ENCODE data around the gene LMO4. TPM values are rescaled to one million over a fixed set of nuclear protein-coding genes. Genes with fewer than 3 reads are reported as not detected.

LMO4 gene
- total and polyA plus RNA-seq, 2 of the 13 experiments (the other 11 are each of a cell fraction or from before 2014, with no cell fraction given): 19.3 to 49.9 TPM

DNA sequence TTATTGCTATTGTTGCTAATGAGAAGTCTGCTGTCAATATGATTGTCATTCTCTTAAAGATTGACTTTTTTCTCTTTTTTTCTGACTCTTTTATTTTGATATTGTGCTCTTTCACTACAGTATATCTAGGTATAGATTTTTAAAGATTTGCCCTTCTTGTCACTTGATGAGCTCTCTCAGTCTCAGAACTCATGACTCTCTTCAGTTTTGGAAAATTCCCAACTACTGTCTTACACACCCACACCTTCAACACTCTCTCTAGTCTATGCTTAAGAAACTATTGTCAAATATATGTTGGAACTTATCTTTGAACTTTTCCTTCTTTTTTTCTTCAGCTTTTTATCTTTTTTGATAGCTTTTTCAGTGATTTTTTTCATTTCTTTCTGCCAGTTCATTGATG, 50.6 kb downstream of the LMO4 start:
- Histone ChIP-seq H3K9ac (ENCODE audit: insufficient read depth, low read depth, low read length) (no peak overlapping the region), H3K9me3 (ENCODE audit: low read length) (no peaks in the 10 kb centered on the region), H3K36me3 (replicated peaks in 1 of 2; ENCODE audit: control insufficient read depth in 1 of 2, insufficient read depth in 2 of 2, low read length in 2 of 2) (no peaks in the 10 kb centered on the region), H3K4me3 (replicated peaks in 1 of 3; ENCODE audit: insufficient read depth in 1 of 3, low read depth in 2 of 3, low read length in 3 of 3) (no peak overlapping the region), H3K27me3 (ENCODE audit: control insufficient read depth in 1 of 2, insufficient read depth in 2 of 2, low read length in 2 of 2) (no peaks in the 10 kb centered on the region), H3K27ac (ENCODE audit: extremely low read length, insufficient read depth, low read length) (no peak overlapping the region), H3K79me2 (ENCODE audit: insufficient read depth, low read length) (no peaks in the 10 kb centered on the region), H3K4me2 (ENCODE audit: low read depth, low read length) (no peak overlapping the region), H2AFZ (ENCODE audit: low read length) (no peak overlapping the region), H4K20me1 (ENCODE audit: insufficient read depth, low read length) (no peaks in the 10 kb centered on the region), H3K4me1 (ENCODE audit: insufficient read depth, low read length) (no peaks in the 10 kb centered on the region)
- in situ Hi-C loops (cut with HindIII; ENCODE audit: extremely low pct_ligation_motif_present, low pct_unique_long_range_greater_than_20kb) (no loop called here), intact Hi-C loops (cut with micrococcal nuclease; ENCODE audit: unreplicated experiment) (no loop called here)
- ATAC-seq (no peak), DNase-seq (ENCODE audit: low spot score) (no peak), FAIRE-seq (no peak)
- TF ChIP-seq ZNF652 (CRISPR knock-in tag; IDR thresholded peaks at IDR 0.05; ENCODE audit: borderline replicate concordance, low read depth) (no peak), ZNF570 (CRISPR knock-in tag; IDR thresholded peaks at IDR 0.05; ENCODE audit: borderline replicate concordance) (no peak), ZSCAN21 (CRISPR knock-in tag; IDR thresholded peaks at IDR 0.05; ENCODE audit: borderline replicate concordance) (no peak), ZNF563 (CRISPR knock-in tag; IDR thresholded peaks at IDR 0.05) (no peak)
- ChIA-PET POLR2A (no interaction called here), CTCF (ENCODE audit: low intra/inter-chr PET ratio, low total read pairs) (no interaction called here)
- BruUV-seq (replicated peaks): no TSS peak

DNA sequence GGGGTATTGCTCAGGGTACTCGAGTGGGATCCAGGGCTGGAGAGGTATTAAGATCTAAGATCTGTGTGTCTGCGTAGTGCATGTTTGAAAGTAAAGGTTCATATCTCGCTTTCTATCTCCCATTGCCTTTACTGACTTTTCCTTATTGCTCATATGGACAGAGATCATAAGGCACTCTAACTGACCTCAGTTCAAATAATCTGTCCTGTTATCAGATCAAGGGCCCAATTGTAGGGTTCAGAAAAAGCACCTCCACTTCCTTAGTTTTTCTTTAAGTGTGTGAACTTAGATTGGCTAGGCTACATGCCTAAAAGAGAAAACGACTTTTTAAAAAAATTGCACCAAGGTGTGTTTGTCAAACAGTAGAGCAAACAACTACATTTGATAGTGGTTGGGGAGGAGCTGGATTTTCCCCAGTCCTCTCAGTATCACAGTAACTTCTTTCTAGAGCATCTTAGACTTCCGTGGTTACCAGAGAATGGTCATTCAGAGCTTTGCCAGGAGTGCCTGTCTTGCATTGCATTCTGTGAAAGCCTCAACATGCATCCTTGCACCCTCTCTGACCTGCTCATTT, 57.6 kb downstream of the LMO4 start:
- POLR2A ChIA-PET: no interaction called here
- WGBS (ENCODE audit: low lambda C conversion rate): 4% methylated on average over 5 of the region's 5 CpGs
- no peak for TF ChIP-seq ZNF598 (CRISPR knock-in tag; IDR thresholded peaks at IDR 0.05; ENCODE audit: borderline replicate concordance)
- no peak for TF ChIP-seq ZNF564 (CRISPR knock-in tag; IDR thresholded peaks at IDR 0.05)
- TF ChIP-seq ZNF75D (CRISPR knock-in tag; IDR thresholded peaks at IDR 0.05; ENCODE audit: borderline replicate concordance): no peak
- TF ChIP-seq, protein P1, sequence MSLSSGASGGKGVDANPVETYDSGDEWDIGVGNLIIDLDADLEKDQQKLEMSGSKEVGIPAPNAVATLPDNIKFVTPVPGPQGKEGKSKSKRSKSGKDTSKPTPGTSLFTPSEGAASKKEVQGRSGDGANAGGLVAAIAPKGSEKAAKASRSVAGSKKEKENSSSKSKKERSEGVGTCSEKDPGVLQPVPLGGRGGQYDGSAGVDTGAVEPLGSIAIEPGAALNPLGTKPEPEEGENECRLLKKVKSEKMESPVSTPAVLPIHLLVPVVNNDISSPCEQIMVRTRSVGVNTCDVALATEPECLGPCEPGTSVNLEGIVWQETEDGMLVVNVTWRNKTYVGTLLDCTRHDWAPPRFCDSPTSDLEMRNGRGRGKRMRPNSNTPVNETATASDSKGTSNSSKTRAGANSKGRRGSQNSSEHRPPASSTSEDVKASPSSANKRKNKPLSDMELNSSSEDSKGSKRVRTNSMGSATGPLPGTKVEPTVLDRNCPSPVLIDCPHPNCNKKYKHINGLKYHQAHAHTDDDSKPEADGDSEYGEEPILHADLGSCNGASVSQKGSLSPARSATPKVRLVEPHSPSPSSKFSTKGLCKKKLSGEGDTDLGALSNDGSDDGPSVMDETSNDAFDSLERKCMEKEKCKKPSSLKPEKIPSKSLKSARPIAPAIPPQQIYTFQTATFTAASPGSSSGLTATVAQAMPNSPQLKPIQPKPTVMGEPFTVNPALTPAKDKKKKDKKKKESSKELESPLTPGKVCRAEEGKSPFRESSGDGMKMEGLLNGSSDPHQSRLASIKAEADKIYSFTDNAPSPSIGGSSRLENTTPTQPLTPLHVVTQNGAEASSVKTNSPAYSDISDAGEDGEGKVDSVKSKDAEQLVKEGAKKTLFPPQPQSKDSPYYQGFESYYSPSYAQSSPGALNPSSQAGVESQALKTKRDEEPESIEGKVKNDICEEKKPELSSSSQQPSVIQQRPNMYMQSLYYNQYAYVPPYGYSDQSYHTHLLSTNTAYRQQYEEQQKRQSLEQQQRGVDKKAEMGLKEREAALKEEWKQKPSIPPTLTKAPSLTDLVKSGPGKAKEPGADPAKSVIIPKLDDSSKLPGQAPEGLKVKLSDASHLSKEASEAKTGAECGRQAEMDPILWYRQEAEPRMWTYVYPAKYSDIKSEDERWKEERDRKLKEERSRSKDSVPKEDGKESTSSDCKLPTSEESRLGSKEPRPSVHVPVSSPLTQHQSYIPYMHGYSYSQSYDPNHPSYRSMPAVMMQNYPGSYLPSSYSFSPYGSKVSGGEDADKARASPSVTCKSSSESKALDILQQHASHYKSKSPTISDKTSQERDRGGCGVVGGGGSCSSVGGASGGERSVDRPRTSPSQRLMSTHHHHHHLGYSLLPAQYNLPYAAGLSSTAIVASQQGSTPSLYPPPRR (CRISPR knock-in tag; IDR thresholded peaks at IDR 0.05; ENCODE audit: borderline replicate concordance): no peak
- TF ChIP-seq, protein P2, sequence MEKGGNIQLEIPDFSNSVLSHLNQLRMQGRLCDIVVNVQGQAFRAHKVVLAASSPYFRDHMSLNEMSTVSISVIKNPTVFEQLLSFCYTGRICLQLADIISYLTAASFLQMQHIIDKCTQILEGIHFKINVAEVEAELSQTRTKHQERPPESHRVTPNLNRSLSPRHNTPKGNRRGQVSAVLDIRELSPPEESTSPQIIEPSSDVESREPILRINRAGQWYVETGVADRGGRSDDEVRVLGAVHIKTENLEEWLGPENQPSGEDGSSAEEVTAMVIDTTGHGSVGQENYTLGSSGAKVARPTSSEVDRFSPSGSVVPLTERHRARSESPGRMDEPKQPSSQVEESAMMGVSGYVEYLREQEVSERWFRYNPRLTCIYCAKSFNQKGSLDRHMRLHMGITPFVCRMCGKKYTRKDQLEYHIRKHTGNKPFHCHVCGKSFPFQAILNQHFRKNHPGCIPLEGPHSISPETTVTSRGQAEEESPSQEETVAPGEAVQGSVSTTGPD (CRISPR knock-in tag; IDR thresholded peaks at IDR 0.05): no peak
- TF ChIP-seq KDM3A (CRISPR knock-in tag; IDR thresholded peaks at IDR 0.05; ENCODE audit: low read depth): no peak
- TF ChIP-seq, protein P3, sequence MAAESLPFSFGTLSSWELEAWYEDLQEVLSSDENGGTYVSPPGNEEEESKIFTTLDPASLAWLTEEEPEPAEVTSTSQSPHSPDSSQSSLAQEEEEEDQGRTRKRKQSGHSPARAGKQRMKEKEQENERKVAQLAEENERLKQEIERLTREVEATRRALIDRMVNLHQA (CRISPR knock-in tag; IDR thresholded peaks at IDR 0.05): no peak
- no peak for TF ChIP-seq ZNF337 (CRISPR knock-in tag; IDR thresholded peaks at IDR 0.05; ENCODE audit: borderline replicate concordance, low read depth)
- no peak for TF ChIP-seq NR2C2 (CRISPR knock-in tag; IDR thresholded peaks at IDR 0.05; ENCODE audit: borderline replicate concordance)

More for the DNA sequence above, 57.6 kb downstream of the LMO4 start:
- intact Hi-C loops (cut with micrococcal nuclease; ENCODE audit: unreplicated experiment): no loop called here
- FAIRE-seq (no peak), ATAC-seq (no peak), DNase-seq (ENCODE audit: low spot score) (no peak)
- Histone ChIP-seq H2AFZ (ENCODE audit: low read length) (no peak overlapping the region), H3K27ac (ENCODE audit: extremely low read length, insufficient read depth, low read length) (no peak overlapping the region), H3K9me3 (ENCODE audit: low read length) (no peaks in the 10 kb centered on the region), H3K79me2 (ENCODE audit: insufficient read depth, low read length) (no peaks in the 10 kb centered on the region), H4K20me1 (ENCODE audit: insufficient read depth, low read length) (no peaks in the 10 kb centered on the region), H3K4me2 (ENCODE audit: low read depth, low read length) (no peak overlapping the region), H3K36me3 (replicated peaks in 1 of 2; ENCODE audit: control insufficient read depth in 1 of 2, insufficient read depth in 2 of 2, low read length in 2 of 2) (no peaks in the 10 kb centered on the region), H3K4me1 (ENCODE audit: insufficient read depth, low read length) (no peaks in the 10 kb centered on the region), H3K9ac (ENCODE audit: insufficient read depth, low read depth, low read length) (no peak overlapping the region), H3K27me3 (ENCODE audit: control insufficient read depth in 1 of 2, insufficient read depth in 2 of 2, low read length in 2 of 2) (no peaks in the 10 kb centered on the region), H3K4me3 (replicated peaks in 1 of 3; ENCODE audit: insufficient read depth in 1 of 3, low read depth in 2 of 3, low read length in 3 of 3) (no peak overlapping the region)
- in situ Hi-C loops (cut with HindIII; ENCODE audit: extremely low pct_ligation_motif_present, low pct_unique_long_range_greater_than_20kb): no loop called here
- CTCF ChIA-PET (ENCODE audit: low intra/inter-chr PET ratio, low total read pairs): no interaction called here
- BruUV-seq (replicated peaks): no TSS peak
